Large intestine (tissue), 3 donors: ENCODE results near the gene B4GALNT1. TPM values are rescaled to one million over a fixed set of nuclear protein-coding genes. Genes with fewer than 3 reads are reported as not detected.

Experiments
- DNase-seq, 2 donors: peaks; one replicate each; pipeline versions ENCODE4 v3.0.0 to v3.0.0-alpha.2; 2013
- H3K27ac ChIP-seq: one replicate; pipeline ENCODE4 v1.5.1; 2013; ENCODE audit warnings: low read length
- H3K27me3 ChIP-seq: 2 replicates; pipeline ENCODE4 v1.6.1; 2013; ENCODE audit warnings: low read length; ENCODE audit not compliant: control insufficient read depth, insufficient read depth
- H3K36me3 ChIP-seq: 2 replicates; pipeline ENCODE4 v1.6.1; 2013; ENCODE audit warnings: low read length; ENCODE audit not compliant: control insufficient read depth, insufficient read depth
- H3K4me1 ChIP-seq: one replicate; pipeline ENCODE4 v1.6.1; 2013; ENCODE audit warnings: low read length; ENCODE audit not compliant: control insufficient read depth, insufficient read depth
- H3K4me3 ChIP-seq: one replicate; pipeline ENCODE4 v1.5.1; 2013; ENCODE audit warnings: low read length
- H3K9me3 ChIP-seq: one replicate; pipeline ENCODE4 v1.6.1; 2013; ENCODE audit warnings: mild to moderate bottlenecking, low read depth, low read length, moderate library complexity; ENCODE audit not compliant: control insufficient read depth
- WGBS: methylation state at CpG from one replicate; pipeline ENCODE4 v1.1.5; 2013; ENCODE audit warnings: low lambda C conversion rate; ENCODE audit not compliant: insufficient coverage; 5-methylcytosine and 5-hydroxymethylcytosine counted together
- polyA plus RNA-seq: library from polyadenylated mRNA; unstranded; fragments of 120-200 nt; gene quantifications from one replicate; pipeline ENCODE4 v1.2.1, GENCODE V29; 2013

Gene B4GALNT1
- polyA plus RNA-seq, 1 donor = 2.4 TPM

- Histone ChIP-seq H3K4me1 (peaks cover 12% of the 10 kb centered on the region), H3K27me3 (peaks cover 31% of the 10 kb centered on the region), H3K27ac (no peak overlapping the region), H3K9me3 (no peaks in the 10 kb centered on the region), H3K4me3 (no peak overlapping the region), H3K36me3 (no peaks in the 10 kb centered on the region)
- 68% methylated on average over 4 of the region's 13 CpGs for WGBS
- DNase-seq = peak; percentile 55 to 62
Measured at GRCh38 chr12:57583008-57583831, 49.8 kb downstream of the B4GALNT1 start.

- no peak overlapping the region for H3K27ac ChIP-seq
- H3K4me1 ChIP-seq = peaks cover 12% of the 10 kb centered on the region
- H3K27me3 ChIP-seq = peaks cover 26% of the 10 kb centered on the region
- H3K4me3 ChIP-seq = no peak overlapping the region
- H3K36me3 ChIP-seq = no peaks in the 10 kb centered on the region
- H3K9me3 ChIP-seq = no peaks in the 10 kb centered on the region
- no peak for DNase-seq
- 86% methylated on average over 1 of the region's 1 CpG for WGBS
Measured at GRCh38 chr12:57582440-57582839, 50.6 kb downstream of the B4GALNT1 start.

GRCh38 chr12:57581802-57582201 lies 51.2 kb downstream of the B4GALNT1 start:
- no peaks in the 10 kb centered on the region for H3K36me3 ChIP-seq
- H3K9me3 ChIP-seq = no peaks in the 10 kb centered on the region
- no peak overlapping the region for H3K4me3 ChIP-seq
- WGBS = no CpG with 5 or more reads among the region's 1 CpG
- peaks cover 22% of the 10 kb centered on the region for H3K27me3 ChIP-seq
- no peak overlapping the region for H3K27ac ChIP-seq
- no peak for DNase-seq
- H3K4me1 ChIP-seq = peaks cover 12% of the 10 kb centered on the region

- no peak overlapping the region for H3K4me3 ChIP-seq
- 100% methylated on average over 1 of the region's 4 CpGs for WGBS
- no peaks in the 10 kb centered on the region for H3K36me3 ChIP-seq
- peaks cover 23% of the 10 kb centered on the region for H3K4me1 ChIP-seq
- H3K27ac ChIP-seq = no peak overlapping the region
- no peak for DNase-seq
- no peaks in the 10 kb centered on the region for H3K9me3 ChIP-seq
- peaks cover 12% of the 10 kb centered on the region for H3K27me3 ChIP-seq
Measured at GRCh38 chr12:57580466-57580795, 52.6 kb downstream of the B4GALNT1 start.

GRCh38 chr12:57579677-57580465 lies 53.1 kb downstream of the B4GALNT1 start:
- DNase-seq = peak; percentile 41 to 81
- H3K27me3 ChIP-seq = peaks cover 6% of the 10 kb centered on the region
- H3K9me3 ChIP-seq = no peaks in the 10 kb centered on the region
- WGBS = no CpG with 5 or more reads among the region's 8 CpGs
- H3K4me3 ChIP-seq = no peak overlapping the region
- H3K27ac ChIP-seq = peak overlapping the region; percentile 40
- H3K36me3 ChIP-seq = no peaks in the 10 kb centered on the region
- H3K4me1 ChIP-seq = peaks cover 23% of the 10 kb centered on the region

- no peak for DNase-seq
- H3K27ac ChIP-seq = no peak overlapping the region
- H3K9me3 ChIP-seq = no peaks in the 10 kb centered on the region
Measured at GRCh38 chr12:57579011-57579410, 54.0 kb downstream of the B4GALNT1 start.

GRCh38 chr12:57577981-57578758 lies 54.8 kb downstream of the B4GALNT1 start:
- peaks cover 2% of the 10 kb centered on the region for H3K27me3 ChIP-seq
- 89% methylated on average over 3 of the region's 12 CpGs for WGBS
- H3K9me3 ChIP-seq = no peaks in the 10 kb centered on the region
- no peak overlapping the region for H3K27ac ChIP-seq
- no peak overlapping the region for H3K4me3 ChIP-seq
- H3K36me3 ChIP-seq = no peaks in the 10 kb centered on the region
- H3K4me1 ChIP-seq = peaks cover 23% of the 10 kb centered on the region
- DNase-seq = no peak

More at GRCh38 chr12:57579011-57579410, 54.0 kb downstream of the B4GALNT1 start:
- H3K36me3 ChIP-seq = no peaks in the 10 kb centered on the region
- no peak overlapping the region for H3K4me3 ChIP-seq
- H3K4me1 ChIP-seq = peaks cover 23% of the 10 kb centered on the region
- peaks cover 4% of the 10 kb centered on the region for H3K27me3 ChIP-seq
- WGBS = 80% methylated on average over 1 of the region's 2 CpGs

GRCh38 chr12:57576613-57577160 lies 56.3 kb downstream of the B4GALNT1 start:
- no peak overlapping the region for H3K4me3 ChIP-seq
- H3K4me1 ChIP-seq = peaks cover 23% of the 10 kb centered on the region
- no peaks in the 10 kb centered on the region for H3K36me3 ChIP-seq
- peak; percentile 26 to 36 for DNase-seq
- H3K9me3 ChIP-seq = no peaks in the 10 kb centered on the region
- H3K27me3 ChIP-seq = peaks cover 3% of the 10 kb centered on the region
- no peak overlapping the region for H3K27ac ChIP-seq
- 100% methylated on average over 1 of the region's 9 CpGs for WGBS
